Lower leg skin (tissue), 4 donors: ENCODE data around the gene CCDC172. TPM values are rescaled to one million over a fixed set of nuclear protein-coding genes. Genes with fewer than 3 reads are reported as not detected.
"Not testable (repeated sequence)": the region's sequence is repeated elsewhere in the genome, so short reads cannot be mapped to it uniquely, and the experiment has no call there.

Source experiments
- DNase-seq, 2 donors: peaks; one replicate each; pipeline ENCODE4 v3.0.0-alpha.2; 2019; ENCODE audit warnings: low spot score in 2 of 2
- H3K4me3 ChIP-seq: fragments of 200-600 bp; sonication (generic); 2 replicates; pipeline ENCODE4 v1.5.1; 2017; ENCODE audit warnings: mild to moderate bottlenecking, low read depth; ENCODE audit not compliant: poor library complexity, severe bottlenecking
- CTCF ChIP-seq, 3 donors: fragments of 450-650 bp; IDR thresholded peaks; one replicate each; pipeline ENCODE4 v1.5.1; 2016; ENCODE audit warnings: antibody characterized with exemption in 3 of 3, mild to moderate bottlenecking in 3 of 3, moderate library complexity in 2 of 3
- POLR2A ChIP-seq, 2 donors: fragments of 450-650 bp; IDR thresholded peaks; one replicate each; pipeline ENCODE4 v1.6.1; 2016 to 2017; ENCODE audit warnings: antibody characterized with exemption in 2 of 2, mild to moderate bottlenecking in 1 of 2, moderate library complexity in 1 of 2
- WGBS, 2 donors: methylation state at CpG; one replicate each; pipeline ENCODE4 v1.1.5; 2018; 5-methylcytosine and 5-hydroxymethylcytosine counted together
- intact Hi-C: fragments of 100-400 bp; cut with DNase I; formaldehyde crosslinking; loops from one replicate; pipeline ENCODE4 v1.15.0; 2023; ENCODE audit warnings: low total_unique reads
- total RNA-seq, 4 donors: library from RNA; depleted of rRNA; stranded (reverse); fragments of >200 nt; gene quantifications; one replicate each; pipeline ENCODE4 v1.1.0, GENCODE V29; 2016

The CCDC172 gene
- total RNA-seq, 4 donors from 2014 or later = not detected

- intact Hi-C loops = no loop called here
- H3K4me3 ChIP-seq = no peak overlapping the region
- TF ChIP-seq CTCF (IDR thresholded peaks at IDR 0.05) = no peak
- TF ChIP-seq POLR2A (IDR thresholded peaks at IDR 0.05) = no peak
- 90 to 91% methylated on average over 5 of the region's 5 CpGs for WGBS, 2 donors
- no peak for DNase-seq
Measured at GRCh38 chr10:116382290-116382689, 58.0 kb downstream of the CCDC172 start.

- no peak for DNase-seq
- TF ChIP-seq CTCF (IDR thresholded peaks at IDR 0.05) = no peak
- no peak for TF ChIP-seq POLR2A (IDR thresholded peaks at IDR 0.05)
- WGBS, 2 donors = 88 to 90% methylated on average over 2 of the region's 2 CpGs
- intact Hi-C loops = no loop called here
- no peak overlapping the region for H3K4me3 ChIP-seq
Measured at GRCh38 chr10:116385311-116385710, 61.1 kb downstream of the CCDC172 start.

- no peak for TF ChIP-seq POLR2A (IDR thresholded peaks at IDR 0.05)
- TF ChIP-seq CTCF (IDR thresholded peaks at IDR 0.05) = peak in 1 of 3 donors; percentile 17
- no peak for DNase-seq
- intact Hi-C loops = no loop called here
- H3K4me3 ChIP-seq = no peak overlapping the region
- WGBS, 2 donors = 0% methylated on average over 1 of the region's 1 CpG
Measured at GRCh38 chr10:116385994-116386809, 62.0 kb downstream of the CCDC172 start.

GRCh38 chr10:116393246-116393831 lies 69.1 kb downstream of the CCDC172 start:
- 95 to 96% methylated on average over 32 to 33 of the region's 43 CpGs for WGBS, 2 donors
- DNase-seq, H3K4me3 ChIP-seq, intact Hi-C loops: not testable (repeated sequence)

- no peak for TF ChIP-seq POLR2A (IDR thresholded peaks at IDR 0.05)
- TF ChIP-seq CTCF (IDR thresholded peaks at IDR 0.05) = no peak
- no peak overlapping the region for H3K4me3 ChIP-seq
- WGBS, 2 donors = 56 to 70% methylated on average over 13 of the region's 13 CpGs
- DNase-seq = no peak
- intact Hi-C loops = no loop called here
Measured at GRCh38 chr10:116395223-116395985, 71.2 kb downstream of the CCDC172 start.

GRCh38 chr10:116398224-116398623 lies 74.0 kb downstream of the CCDC172 start:
- intact Hi-C loops = no loop called here
- TF ChIP-seq POLR2A (IDR thresholded peaks at IDR 0.05) (no peak), CTCF (IDR thresholded peaks at IDR 0.05) (no peak)
- WGBS, 2 donors = 26 to 34% methylated on average over 5 of the region's 5 CpGs
- H3K4me3 ChIP-seq = no peak overlapping the region
- no peak for DNase-seq
